Fibroblast of the conjunctiva (primary cell): ENCODE results near the gene CHRNE.

Experiments used
- DNase-seq: peaks from one replicate; pipeline ENCODE4 v3.0.0-alpha.2; 2010; ENCODE audit warnings: low read depth

The CHRNE gene

DNA sequence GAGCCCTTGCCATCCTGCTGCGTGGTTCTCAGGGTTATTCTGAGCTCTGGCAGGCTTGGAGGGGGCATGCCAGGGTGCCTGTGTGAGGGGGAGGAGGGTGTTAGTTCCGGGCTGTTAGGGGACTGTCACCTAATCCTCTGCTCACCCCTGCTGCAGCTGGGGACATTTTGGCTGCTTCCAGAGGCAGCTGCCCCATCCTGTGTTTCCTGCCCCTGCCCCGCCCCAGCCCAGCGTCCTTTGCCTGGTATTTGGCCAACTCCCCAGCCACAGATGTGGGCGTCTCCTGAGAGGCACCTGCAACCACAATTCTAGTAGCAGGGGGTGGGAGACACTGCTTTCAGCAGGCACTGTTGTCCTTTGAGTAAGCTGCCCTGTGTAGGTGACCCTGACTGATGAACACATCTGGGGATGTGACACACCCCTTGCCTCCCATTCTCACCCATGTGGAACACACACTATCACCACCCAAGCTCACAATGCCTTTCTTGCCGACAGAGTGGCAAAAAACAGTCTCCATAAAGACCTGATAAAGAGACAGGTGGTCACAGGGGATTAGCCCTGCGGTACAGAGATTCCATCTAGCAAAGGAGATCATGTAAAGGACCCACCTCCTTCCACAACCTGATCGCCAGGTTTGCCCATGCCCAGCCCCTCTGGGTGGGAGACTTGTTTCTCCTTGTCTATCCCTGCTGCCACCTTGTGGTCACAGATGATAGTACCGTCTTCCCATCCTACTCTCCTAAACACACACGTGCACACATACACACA lies at the start of gene CHRNE:
Gene CHRNE (minus strand): TSS at position 48 of the 768 bp plus-strand sequence. CDS start 35 bp downstream, at position 13.
- DNase-seq = peak; percentile 63

DNA sequence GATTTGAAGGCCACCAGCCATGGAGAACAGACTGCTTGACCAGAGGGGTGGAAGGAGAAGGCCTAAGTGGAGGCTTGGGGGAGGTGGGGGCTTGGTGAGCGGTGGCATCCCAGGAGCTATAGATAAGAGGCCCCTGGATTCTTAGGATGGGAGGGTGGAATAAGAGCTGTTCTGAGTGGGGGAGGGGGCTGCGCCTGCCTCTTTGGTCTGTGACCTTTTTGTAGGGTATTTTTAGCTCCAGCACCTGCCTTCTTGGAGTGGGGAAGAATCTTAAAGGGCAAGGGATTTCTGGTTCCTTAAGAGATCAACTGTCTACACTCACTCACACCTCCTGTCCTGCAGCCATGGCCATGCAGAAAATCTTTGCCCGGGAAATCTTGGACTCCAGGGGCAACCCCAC lies 48.6 kb upstream of the CHRNE start:
- no peak for DNase-seq

DNA sequence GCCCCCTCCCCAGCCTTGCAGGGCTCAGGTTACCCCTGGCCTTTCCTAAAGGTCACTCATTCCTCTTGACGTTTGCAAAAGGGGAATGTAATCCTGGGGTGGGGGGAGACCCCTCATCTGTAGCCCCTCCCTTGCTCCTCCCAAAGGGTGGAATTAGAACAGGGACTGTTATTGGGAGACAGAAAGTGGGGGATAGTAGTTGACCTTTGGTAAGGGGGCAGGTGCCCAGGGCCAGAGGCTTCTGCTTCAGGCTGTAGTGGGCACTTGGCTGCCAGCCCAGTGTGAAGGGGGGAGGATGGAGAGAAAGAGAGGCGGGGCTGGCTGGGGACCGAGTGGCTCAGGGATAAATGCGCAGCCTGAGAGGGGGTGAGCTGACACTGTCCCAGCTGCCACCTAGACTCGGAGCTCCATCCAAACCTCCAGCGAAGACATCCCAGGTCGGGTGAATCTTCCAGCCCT lies 47.9 kb upstream of the CHRNE start, which contains the start of gene ENO3:
Gene ENO3 (plus strand): TSS at position 374 of the 459 bp plus-strand sequence. CDS start 711 bp downstream, outside the sequence.
- no peak for DNase-seq

DNA sequence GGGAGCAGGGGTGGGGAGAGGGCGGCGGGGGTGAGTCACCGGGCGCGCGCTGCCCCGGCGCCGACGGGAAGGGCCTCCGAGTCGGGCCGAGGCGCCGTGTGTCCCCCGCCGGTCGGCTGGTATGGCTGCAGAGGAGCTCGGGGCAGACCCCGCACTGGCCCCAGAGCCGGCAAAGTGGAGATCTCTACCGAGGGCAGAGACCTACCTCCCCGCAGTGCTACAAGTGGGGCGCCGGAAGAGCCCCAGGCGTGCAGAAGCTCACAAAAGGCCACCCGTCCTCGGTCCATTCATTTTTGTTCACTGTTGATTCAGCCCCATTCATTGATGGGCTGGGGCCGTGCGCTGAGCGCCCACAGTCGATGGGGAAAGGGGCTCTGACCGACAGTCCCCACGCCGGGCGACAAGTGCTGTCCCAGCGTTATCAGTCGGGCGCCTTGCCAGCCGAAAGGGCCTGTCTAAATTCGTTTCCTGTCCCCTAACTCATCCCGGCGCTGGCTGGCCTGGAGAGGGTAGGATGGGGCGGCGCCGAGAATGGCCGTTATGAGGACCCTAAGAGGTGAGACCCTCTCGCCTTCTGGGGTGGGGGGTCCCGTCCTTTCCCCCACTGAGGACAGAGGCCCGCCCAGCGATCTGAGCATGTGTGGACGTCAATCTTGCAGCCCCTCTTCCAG lies 47.3 kb upstream of the CHRNE start:
- DNase-seq = no peak

DNA sequence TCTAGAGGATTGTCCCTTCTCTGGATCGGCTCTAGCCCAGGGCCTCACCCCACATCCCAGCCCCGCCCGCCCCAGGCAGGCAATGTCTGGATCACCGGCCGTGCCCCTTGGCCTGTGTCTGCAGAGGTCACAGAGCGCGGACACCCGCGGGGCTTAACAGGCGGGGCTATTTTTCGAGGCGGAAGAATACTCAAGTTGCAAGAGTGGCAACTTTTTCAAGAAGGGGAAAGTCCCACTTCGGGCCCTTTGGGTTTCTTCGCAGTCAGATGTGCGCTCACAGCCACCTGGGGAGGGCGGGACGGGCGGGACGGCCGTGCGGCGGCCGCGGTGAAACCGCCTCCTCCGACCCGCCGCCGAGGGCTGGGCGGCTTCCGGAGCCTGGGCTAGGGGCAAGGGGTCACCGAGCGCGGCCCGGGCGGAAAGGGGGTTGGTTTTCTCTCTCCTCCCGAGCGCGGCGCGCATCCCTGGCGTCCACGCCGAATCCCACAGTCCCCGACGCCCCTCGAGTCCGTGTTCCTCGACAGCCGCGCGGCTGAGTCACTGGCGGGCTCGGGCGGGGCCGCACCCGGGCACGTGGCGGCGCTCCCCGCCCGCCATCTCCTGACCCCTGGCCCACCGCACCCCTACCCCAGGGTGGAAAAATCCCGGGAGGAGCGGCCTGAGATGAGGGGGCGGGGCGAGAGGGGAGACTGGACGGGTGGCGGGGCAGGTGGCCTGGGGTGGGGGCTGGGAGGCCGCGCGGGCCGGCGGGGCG lies 46.6 kb upstream of the CHRNE start:
- DNase-seq = peak; percentile 39

DNA sequence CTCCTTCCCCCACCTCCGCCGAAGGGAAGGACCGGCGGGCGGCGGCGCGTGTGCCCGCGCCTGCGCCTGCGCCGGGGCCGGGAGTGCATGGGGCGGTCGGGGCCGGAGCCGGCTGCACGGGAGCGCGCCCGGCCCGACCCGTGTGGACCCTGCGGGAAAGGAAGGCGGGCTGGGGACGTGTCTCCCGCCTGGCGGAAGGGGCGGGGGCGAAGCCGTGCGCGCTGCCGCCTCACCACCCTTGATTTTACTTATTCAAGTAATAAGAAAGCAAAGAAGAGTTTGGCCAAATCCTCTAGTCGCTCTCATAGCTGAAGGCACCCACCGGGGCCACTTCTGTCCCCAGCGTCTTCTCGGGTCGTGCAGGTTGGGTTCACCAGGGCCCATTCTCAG lies 46.0 kb upstream of the CHRNE start:
- peak; percentile 84 for DNase-seq

DNA sequence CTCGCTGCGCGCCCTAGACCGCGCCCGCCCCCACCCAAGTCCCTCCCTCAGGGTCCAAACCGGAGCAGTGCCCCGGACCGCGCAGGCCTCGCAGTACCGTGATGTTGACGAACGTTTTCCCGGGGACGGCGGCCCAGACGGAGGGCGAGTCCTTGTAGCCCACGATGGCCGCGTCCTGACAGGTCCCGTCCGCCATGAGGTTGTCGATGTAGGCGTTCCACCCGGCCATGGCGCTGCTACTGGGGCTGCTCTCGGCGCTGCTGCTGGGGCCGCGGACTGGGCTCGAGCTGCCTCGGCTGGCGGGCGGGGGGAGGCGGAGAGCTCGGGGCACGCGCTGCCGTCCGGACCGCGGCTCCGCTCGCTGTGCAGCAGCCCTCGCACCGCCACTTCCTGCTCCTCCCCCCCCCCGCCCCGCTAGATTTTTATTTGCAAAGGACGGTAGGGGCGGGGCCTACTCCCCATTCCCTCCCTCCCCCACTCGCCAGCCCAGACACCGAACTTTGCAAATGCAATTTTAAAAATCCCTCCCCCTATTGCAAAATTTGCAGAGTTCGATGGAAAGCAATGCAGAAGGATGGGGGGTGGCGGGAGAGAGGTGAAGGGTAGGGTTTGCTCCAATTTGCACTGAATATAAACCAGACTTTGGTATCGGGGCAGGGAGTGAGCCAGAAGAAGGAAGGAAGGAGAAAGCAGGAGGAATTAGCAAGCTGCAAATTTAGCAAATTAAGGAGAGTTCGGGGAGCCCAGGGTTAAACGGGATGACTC lies 45.5 kb upstream of the CHRNE start, which contains the start of gene PFN1:
Gene PFN1 (minus strand): TSS at position 365 of the 765 bp plus-strand sequence. CDS start 136 bp downstream, at position 229.
- peak; percentile 86 for DNase-seq

DNA sequence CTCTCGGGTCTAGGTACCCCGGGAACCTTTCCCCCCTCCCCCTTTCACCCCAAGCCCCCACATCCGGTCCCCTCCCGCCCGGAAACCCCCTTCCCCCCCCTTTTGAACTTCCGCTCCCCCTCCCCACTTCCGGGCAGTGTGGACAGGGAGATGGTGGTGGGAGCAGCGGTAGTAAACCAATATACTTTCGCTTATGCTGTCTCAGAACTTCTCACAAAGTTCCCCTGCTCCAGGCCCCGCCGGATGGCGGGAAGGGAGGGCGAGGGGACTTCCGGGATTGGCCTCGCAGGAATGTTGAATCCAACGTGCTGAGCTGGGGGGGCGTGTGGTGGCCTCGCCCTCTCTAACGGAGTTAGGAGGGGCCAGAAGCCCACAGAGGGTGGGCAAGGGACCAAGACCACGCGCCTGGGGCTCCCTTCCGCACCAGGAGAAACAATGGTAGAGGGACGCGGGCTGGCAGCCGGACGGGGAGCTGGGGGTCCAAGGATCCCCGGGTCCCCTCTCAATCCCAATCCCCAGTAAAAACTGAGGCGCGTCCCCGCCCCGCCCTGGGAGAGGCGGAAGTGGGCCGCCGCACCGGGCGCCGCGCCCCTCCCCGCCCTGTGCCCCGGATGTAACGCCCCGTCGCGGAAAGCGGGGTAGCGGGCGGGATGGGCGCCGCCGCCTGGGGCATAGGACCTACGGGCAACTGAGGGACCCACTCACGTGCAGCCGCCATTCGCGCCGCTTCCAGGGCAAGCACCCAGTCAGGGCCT lies 44.7 kb upstream of the CHRNE start:
- no peak for DNase-seq

DNA sequence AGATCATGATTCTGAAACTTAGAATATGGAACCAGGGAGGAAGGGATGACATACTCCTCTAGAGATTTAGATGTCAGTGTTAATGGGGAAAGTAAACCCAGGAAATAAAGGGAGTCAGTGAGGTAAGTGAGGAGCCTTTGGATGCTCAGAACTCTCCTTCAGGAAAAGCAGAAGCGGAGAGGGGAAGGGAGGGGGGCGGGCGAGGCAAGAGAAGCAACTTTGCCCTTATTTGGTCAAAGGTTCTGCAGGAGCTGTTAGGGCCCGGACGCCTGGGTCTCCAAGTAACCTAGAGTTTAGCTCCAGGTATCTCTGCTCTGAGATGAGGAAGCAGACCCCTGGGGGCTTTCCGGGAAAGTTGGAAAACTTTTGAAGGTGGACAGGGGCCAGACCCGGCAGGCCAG lies 44.1 kb upstream of the CHRNE start:
- DNase-seq = no peak

DNA sequence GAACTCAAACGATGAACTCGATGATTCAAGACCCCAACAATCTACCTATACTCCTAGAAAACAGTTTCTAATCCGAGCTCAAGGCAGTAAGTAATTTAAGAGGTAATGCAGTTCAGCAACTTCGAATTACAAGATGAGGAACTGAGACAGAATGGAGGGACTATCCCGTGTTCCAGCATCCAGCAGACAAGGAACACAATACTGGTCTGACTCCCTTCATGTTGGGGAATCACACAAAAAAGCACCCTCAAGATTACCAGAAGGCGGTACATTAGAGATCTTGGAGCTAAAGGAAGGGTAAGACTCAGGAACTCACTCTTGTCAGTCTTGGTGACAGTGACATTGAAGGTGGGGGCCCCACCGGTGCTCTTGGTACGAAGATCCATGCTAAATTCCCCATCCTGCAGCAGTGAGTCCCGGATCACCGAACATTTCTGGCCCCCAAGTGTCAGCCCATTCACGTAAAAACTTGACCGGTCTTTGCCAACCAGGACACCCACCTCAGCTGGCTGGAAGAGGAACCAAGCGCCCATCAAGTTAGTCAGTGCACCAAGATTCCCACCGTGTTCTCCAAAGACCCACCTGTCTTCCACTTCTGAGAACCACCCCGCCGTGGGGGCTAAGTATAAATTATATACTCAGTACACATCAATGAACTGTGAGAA lies 43.5 kb upstream of the CHRNE start:
- no peak for DNase-seq

DNA sequence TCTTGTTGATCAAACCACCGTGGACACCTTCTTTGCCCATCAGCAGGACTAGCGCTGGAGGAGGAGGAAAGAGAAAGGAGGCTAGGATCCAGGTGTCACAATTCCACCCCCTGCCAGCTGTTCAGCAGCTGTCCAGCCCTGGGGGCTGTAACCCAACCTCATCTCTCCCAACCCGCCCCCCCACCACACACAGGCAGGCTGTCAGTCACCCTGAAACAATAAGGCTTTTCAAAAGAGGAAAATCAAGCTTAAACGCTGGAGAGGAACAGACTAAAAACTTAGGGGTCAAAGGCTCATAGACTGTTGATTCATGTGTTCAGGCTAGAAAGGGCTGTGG lies 43.0 kb upstream of the CHRNE start:
- no peak for DNase-seq

DNA sequence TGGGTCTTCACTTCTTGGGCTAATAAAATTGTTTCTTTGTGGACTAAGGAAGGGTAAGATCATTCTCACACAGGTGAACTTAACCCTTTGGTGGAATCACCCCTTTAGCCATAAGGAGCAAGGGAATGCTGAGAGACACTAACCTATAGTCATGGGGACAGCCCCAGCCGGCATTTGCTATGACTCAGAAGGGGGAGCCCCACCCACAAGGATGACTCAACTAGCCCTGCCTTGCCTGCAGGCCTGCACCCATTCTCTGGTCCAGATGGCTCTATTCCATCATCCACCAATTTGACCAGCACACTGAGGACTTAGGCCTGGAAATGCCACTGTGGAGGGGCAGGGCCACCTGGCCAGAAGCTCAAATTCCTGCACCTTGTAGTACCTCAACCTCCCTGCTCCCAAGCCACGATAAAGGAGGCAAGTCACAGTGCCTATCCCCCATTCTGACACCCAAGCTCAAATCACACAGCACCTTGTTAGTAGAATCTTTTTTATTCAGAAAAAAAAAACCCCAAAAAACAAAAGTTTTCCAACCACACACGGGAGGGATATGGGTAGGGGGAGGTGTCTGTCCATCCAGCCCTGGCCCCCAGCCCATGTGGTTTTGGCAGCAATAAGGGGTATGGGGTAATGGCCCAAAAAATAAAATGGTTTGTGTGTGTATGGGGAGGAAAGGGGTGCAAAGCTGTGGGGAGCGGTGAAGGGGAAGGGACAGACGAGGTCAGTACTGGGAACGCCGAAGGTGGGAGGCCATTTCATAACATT lies 42.5 kb upstream of the CHRNE start:
- peak; percentile 86 for DNase-seq

DNA sequence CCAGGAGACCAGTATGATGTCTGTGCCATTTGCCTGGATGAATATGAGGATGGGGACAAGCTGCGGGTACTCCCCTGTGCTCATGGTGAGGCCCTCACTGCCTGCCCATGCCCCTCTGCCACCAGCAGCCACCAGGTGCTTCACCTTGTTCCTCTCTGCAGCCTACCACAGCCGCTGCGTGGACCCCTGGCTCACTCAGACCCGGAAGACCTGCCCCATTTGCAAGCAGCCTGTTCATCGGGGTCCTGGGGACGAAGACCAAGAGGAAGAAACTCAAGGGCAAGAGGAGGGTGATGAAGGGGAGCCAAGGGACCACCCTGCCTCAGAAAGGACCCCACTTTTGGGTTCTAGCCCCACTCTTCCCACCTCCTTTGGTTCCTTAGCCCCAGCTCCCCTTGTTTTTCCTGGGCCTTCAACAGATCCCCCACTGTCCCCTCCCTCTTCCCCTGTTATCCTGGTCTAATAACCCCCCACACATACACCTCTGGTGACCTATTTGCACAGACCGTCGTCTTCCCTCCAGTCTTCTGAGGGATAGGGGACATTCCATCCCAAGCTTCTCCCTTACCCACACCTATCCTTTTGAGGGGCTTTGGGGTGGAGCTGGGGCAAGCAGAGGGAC lies 41.8 kb upstream of the CHRNE start:
- no peak for DNase-seq

DNA sequence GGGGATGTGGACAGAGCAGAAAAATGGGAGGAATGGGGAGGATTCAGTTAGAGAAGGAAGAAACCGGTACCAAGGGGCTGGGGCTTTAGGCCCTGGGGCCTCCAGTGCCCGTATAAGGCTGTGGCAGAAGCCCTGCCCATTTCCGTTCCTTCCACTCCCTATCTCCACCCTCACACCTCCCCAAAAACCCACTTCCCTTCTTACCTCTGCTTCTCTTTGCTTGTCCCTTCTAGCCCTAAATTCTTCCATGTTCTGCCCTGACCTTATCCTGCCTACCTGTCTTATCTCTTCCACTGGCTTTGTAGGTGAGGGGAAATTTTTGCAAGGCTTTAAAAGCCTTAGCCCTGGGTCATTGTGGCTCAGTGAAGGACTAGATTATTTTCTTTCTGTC lies 41.3 kb upstream of the CHRNE start:
- no peak for DNase-seq

DNA sequence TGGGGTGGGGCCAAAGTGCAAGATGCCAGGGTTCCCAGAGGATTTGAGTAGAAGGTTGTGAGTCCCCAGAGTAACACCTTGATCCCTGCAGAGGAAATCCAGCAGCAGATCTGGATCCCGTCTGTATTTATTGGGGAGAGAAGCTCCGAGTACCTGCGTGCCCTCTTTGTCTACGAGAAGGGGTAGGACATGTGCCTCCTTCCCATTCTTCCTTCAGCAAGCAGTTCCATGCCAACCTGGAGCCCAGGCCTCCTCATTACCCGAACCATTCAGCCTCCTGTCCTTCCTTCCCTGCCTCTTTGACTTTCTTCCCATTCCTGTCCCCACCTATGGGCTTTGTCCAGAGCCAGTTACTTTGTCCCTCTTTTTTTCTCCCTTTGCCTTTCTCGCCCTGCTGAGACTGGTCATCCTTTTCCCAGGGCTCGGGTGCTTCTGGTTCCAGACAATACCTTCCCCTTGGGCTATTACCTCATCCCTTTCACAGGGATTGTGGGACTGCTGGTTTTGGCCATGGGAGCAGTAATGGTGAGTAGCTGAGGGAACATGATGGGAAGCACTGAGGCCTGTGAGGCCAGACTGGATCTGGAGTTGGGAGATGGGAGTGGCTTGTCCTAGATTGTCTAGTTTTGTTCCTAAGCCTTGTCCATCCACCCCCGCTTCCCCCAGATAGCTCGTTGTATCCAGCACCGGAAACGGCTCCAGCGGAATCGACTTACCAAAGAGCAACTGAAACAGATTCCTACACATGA lies 40.0 kb upstream of the CHRNE start:
- no peak for DNase-seq

DNA sequence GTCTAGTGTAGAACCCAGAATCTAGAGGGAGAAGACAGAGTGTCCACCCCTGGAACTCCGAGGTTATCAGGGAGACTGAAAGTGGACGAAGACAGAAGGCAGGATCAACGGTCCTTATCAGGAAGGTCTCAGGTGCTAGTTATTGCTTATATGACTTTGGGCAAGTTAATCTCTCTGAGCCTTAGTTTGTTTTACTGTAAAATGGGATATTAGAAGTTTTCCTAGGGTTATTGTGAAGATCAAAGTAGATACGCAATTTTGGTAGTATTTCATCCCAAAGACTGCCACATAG lies 38.4 kb upstream of the CHRNE start:
- DNase-seq = no peak

DNA sequence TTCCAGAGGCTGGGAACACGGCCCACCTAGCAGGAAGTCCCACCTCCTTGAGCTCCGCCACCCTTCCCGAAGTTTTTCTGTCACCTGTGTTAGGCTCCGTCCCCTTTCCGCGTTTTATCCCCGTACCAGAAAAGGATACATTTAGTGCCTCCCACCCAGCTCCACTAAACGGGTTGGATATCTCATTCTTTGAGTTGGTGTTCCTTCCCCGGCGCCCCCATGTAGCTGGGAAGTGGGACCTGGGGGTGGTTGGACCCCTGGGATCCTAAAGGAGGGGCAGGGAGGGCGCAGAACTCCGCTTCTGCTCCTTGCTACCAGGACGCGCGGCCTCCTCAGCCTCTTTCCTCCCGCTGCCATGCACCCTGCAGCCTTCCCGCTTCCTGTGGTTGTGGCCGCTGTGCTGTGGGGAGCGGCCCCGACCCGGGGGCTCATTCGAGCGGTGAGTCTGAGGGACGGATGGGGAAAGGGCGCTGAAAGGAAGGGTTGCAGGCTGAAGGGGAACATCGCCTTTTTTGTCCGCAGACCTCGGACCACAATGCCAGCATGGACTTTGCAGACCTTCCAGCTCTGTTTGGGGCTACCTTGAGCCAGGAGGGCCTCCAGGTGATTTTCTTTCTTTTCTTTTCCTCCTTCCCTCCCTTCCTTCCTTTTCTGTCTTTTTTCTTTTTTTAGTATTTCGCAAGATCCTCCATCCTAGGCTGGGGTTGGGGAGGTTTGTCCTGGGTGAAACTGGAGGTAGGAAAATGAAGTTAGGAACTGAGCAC lies 37.8 kb upstream of the CHRNE start:
- DNase-seq = no peak
